Neural cell (in vitro differentiated cells): Measurements from ENCODE around the gene ARHGEF2. TPM values are rescaled to one million over a fixed set of nuclear protein-coding genes. Genes with fewer than 3 reads are reported as not detected.

ENCODE experiments used
- H2AFZ ChIP-seq: fragments of 200-600, 300-800 bp; sonication (generic), shearing (Covaris generic); 2 replicates; pipeline ENCODE4 v1.6.0; 2014; ENCODE audit warnings: low read depth, mild to moderate bottlenecking, antibody characterized with exemption, low read length, moderate library complexity
- H3F3A ChIP-seq: fragments of 200-600 bp; shearing (Covaris generic); 2 replicates; pipeline ENCODE4 v1.6.1; 2016; ENCODE audit warnings: mild to moderate bottlenecking, moderate library complexity, mixed read lengths, antibody characterized with exemption, low read length; ENCODE audit not compliant: insufficient read depth, poor library complexity, severe bottlenecking
- H3K27ac ChIP-seq: fragments of 200-600, 300-800 bp; sonication (generic), shearing (Covaris generic); 2 replicates; pipeline ENCODE4 v1.5.1; 2014; ENCODE audit warnings: mild to moderate bottlenecking, low read length, moderate library complexity
- H3K27me3 ChIP-seq: fragments of 300-800, 200-600 bp; sonication (generic), shearing (Covaris generic); 2 replicates; pipeline ENCODE4 v1.6.0; 2014; ENCODE audit warnings: mild to moderate bottlenecking, low read depth, low read length, moderate library complexity; ENCODE audit not compliant: insufficient read depth
- H3K36me3 ChIP-seq: fragments of 300-800, 200-600 bp; sonication (generic), shearing (Covaris generic); 2 replicates; pipeline ENCODE4 v1.5.1; 2014; ENCODE audit warnings: mild to moderate bottlenecking, antibody characterized with exemption, low read length, moderate library complexity; ENCODE audit not compliant: insufficient read depth
- H3K4me2 ChIP-seq: fragments of 300-800, 200-600 bp; sonication (generic), shearing (Covaris generic); 2 replicates; pipeline ENCODE4 v1.6.0; 2014; ENCODE audit warnings: mild to moderate bottlenecking, low read length
- H3K4me3 ChIP-seq: fragments of 300-800, 200-600 bp; sonication (generic), shearing (Covaris generic); 2 replicates; pipeline ENCODE4 v1.5.1; 2014; ENCODE audit warnings: mild to moderate bottlenecking, low read length, moderate library complexity
- H3K79me2 ChIP-seq: fragments of 200-600 bp; shearing (Covaris generic); replicated peaks from 2 replicates; pipeline ENCODE4 v1.6.0; 2014; ENCODE audit warnings: mild to moderate bottlenecking, low read length, moderate library complexity; ENCODE audit not compliant: insufficient read depth
- H3K9ac ChIP-seq: fragments of 300-800, 200-600 bp; sonication (generic), shearing (Covaris generic); 2 replicates; pipeline ENCODE4 v1.6.1; 2016; ENCODE audit warnings: mild to moderate bottlenecking, low read length, mixed read lengths
- H3K9me2 ChIP-seq: fragments of 200-600 bp; shearing (Covaris generic); 2 replicates; pipeline ENCODE4 v1.6.1; 2016; ENCODE audit warnings: mild to moderate bottlenecking, low read length, mixed read lengths; ENCODE audit not compliant: insufficient read depth
- H3K9me3 ChIP-seq: fragments of 200-600, 300-800 bp; sonication (generic), shearing (Covaris generic); 2 replicates; pipeline ENCODE4 v1.6.1; 2016; ENCODE audit warnings: mild to moderate bottlenecking, mixed run types, low read length, moderate library complexity, mixed read lengths
- H4K20me1 ChIP-seq: fragments of 200-600 bp; shearing (Covaris generic); 2 replicates; pipeline ENCODE4 v1.6.1; 2016; ENCODE audit warnings: mild to moderate bottlenecking, mixed run types; ENCODE audit not compliant: insufficient read depth
- EP300 ChIP-seq: fragments of 450-650 bp; conservative IDR thresholded peaks from 2 replicates; pipeline ENCODE4 v1.6.1; 2014; ENCODE audit warnings: antibody characterized with exemption, mild to moderate bottlenecking, moderate library complexity; ENCODE audit not compliant: poor library complexity, severe bottlenecking
- EZH2 ChIP-seq: fragments of 200-600, 300-800 bp; shearing (Covaris generic), sonication (generic); IDR thresholded peaks from 2 replicates; pipeline ENCODE4 v1.6.1; 2014; ENCODE audit warnings: antibody characterized with exemption, low read length, borderline replicate concordance, mild to moderate bottlenecking; ENCODE audit not compliant: insufficient read depth, poor library complexity, severe bottlenecking
- MXI1 ChIP-seq: fragments of 450-650 bp; conservative IDR thresholded peaks from 2 replicates; pipeline ENCODE4 v1.6.1; 2014; ENCODE audit warnings: antibody characterized with exemption, mild to moderate bottlenecking; ENCODE audit not compliant: poor library complexity, severe bottlenecking
- POLR2AphosphoS5 ChIP-seq: IDR thresholded peaks from 2 replicates; pipeline ENCODE4 v1.6.1; 2012
- RAD21 ChIP-seq: fragments of 450-650 bp; conservative IDR thresholded peaks from 2 replicates; pipeline ENCODE4 v1.6.1; 2014; ENCODE audit warnings: antibody characterized with exemption, mild to moderate bottlenecking, moderate library complexity
- REST ChIP-seq: IDR thresholded peaks from 2 replicates; pipeline ENCODE4 v1.6.1; 2012; ENCODE audit warnings: borderline replicate concordance
- SMC3 ChIP-seq: fragments of 450-650 bp; conservative IDR thresholded peaks from 2 replicates; pipeline ENCODE4 v1.6.1; 2014; ENCODE audit warnings: antibody characterized with exemption, mild to moderate bottlenecking, moderate library complexity; ENCODE audit not compliant: poor library complexity
- TAF1 ChIP-seq: IDR thresholded peaks from 2 replicates; pipeline ENCODE4 v1.6.1; 2012; ENCODE audit warnings: low read depth
- polyA plus RNA-seq: library from polyadenylated mRNA; depleted of rRNA; stranded (reverse); fragments of >200 nt; gene quantifications from 2 replicates; pipeline ENCODE4 v1.2.3, GENCODE V29; 2014
- small RNA-seq, 3 experiments: library from RNA; depleted of rRNA; stranded (forward); fragments of <200 nt; gene quantifications; one replicate each; pipeline ENCODE3, GENCODE V24; 2012
- TF ChIP-seq, protein P1 (sequence below): fragments of 450-650 bp; IDR thresholded peaks from 2 replicates; pipeline ENCODE4 v1.5.1; 2014; ENCODE audit warnings: antibody characterized with exemption, mild to moderate bottlenecking, moderate library complexity; ENCODE audit not compliant: poor library complexity, severe bottlenecking

Gene ARHGEF2
- polyA plus RNA-seq, 1 donor from 2014 or later = 45.1 TPM

DNA sequence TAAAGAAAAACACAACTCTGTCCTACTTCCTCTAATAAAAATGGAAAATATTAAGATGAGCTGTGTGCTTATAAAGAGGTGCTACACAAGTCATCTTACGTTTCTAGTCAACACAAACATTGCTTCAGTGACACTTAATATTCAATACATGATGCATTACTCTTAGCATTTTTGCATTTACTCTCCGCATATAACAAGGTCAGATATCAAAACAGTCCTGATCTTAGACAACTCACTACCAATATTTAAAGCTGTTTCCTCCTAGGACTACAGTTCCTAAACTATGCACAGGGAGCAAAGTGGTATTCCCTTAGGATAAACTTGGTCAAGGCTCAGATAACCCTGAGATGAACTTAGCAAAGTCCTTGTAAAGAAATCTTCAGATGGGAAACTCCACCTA lies 79.5 kb downstream of the ARHGEF2 start:
- Histone ChIP-seq H3K9me2 (no peaks in the 10 kb centered on the region), H3K27me3 (no peaks in the 10 kb centered on the region), H3K4me3 (no peak overlapping the region), H2AFZ (no peak overlapping the region), H3K4me2 (no peak overlapping the region), H3F3A (no peaks in the 10 kb centered on the region), H3K79me2 (no peaks in the 10 kb centered on the region), H3K36me3 (peaks cover 9% of the 10 kb centered on the region), H3K9me3 (no peaks in the 10 kb centered on the region), H3K9ac (no peak overlapping the region), H3K27ac (no peak overlapping the region), H4K20me1 (no peaks in the 10 kb centered on the region)
- TF ChIP-seq EZH2 (no peak), RAD21 (no peak), EP300 (no peak), POLR2AphosphoS5 (no peak)
- TF ChIP-seq, protein P1, sequence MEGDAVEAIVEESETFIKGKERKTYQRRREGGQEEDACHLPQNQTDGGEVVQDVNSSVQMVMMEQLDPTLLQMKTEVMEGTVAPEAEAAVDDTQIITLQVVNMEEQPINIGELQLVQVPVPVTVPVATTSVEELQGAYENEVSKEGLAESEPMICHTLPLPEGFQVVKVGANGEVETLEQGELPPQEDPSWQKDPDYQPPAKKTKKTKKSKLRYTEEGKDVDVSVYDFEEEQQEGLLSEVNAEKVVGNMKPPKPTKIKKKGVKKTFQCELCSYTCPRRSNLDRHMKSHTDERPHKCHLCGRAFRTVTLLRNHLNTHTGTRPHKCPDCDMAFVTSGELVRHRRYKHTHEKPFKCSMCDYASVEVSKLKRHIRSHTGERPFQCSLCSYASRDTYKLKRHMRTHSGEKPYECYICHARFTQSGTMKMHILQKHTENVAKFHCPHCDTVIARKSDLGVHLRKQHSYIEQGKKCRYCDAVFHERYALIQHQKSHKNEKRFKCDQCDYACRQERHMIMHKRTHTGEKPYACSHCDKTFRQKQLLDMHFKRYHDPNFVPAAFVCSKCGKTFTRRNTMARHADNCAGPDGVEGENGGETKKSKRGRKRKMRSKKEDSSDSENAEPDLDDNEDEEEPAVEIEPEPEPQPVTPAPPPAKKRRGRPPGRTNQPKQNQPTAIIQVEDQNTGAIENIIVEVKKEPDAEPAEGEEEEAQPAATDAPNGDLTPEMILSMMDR = no peak

DNA sequence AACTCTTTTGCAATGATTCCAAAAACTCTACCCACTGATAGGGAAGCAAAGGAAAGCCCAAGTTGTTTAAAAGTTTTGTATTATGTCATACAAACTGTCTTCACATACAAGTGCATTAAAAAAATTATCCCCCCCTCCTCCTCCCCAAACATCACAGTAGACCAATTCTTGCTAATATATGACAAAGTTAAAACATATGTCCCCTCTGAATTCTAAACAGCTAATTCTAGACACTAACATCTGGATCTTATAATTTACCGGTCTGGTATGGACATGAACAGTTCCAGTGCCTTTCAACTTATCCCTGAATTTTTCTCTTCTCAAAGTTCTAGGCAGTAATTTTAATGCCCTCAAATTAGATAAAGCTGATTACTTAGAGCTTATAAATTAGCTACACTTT lies 80.6 kb downstream of the ARHGEF2 start:
- Histone ChIP-seq H3K27me3 (no peaks in the 10 kb centered on the region), H3K9me3 (no peaks in the 10 kb centered on the region), H3K9ac (no peak overlapping the region), H3K9me2 (no peaks in the 10 kb centered on the region), H3K27ac (no peak overlapping the region), H4K20me1 (no peaks in the 10 kb centered on the region), H3K79me2 (no peaks in the 10 kb centered on the region), H3K4me3 (no peak overlapping the region), H3F3A (no peaks in the 10 kb centered on the region), H2AFZ (no peak overlapping the region), H3K4me2 (no peak overlapping the region), H3K36me3 (peaks cover 9% of the 10 kb centered on the region)
- TF ChIP-seq SMC3 (no peak), RAD21 (no peak), EP300 (no peak), POLR2AphosphoS5 (no peak), MXI1 (no peak), TAF1 (no peak), REST (no peak), EZH2 (no peak)
- TF ChIP-seq, protein P1 = no peak

Small RNAs within 50 kb of the gene (small RNA-seq; reads per million reads assigned to genes)
- 0 to 2.0 (median 0.07) reads per million in 3 experiments for gene MIR6738
- gene SCARNA4 = 0 reads per million in 3 experiments
- 95.5 to 209 (median 96.0) reads per million in 3 experiments for gene SNORA80E

Other genes starting within 250 kb of the ARHGEF2 start
- gene GON4L, start 121.3 kb downstream of the ARHGEF2 start, polyA plus RNA-seq = 24.8 and 30.2 TPM in 2 replicates
- 122 and 127 TPM in 2 replicates for gene SYT11, start 119.0 kb downstream of the ARHGEF2 start, polyA plus RNA-seq
- gene RIT1, start 67.2 kb downstream of the ARHGEF2 start, polyA plus RNA-seq = 78.1 and 83.5 TPM in 2 replicates
- 84.8 and 97.1 TPM in 2 replicates for gene KHDC4, start 44.1 kb downstream of the ARHGEF2 start, polyA plus RNA-seq
- not detected in 2 replicates for gene RXFP4, start 36.9 kb downstream of the ARHGEF2 start, polyA plus RNA-seq
- 440 and 473 TPM in 2 replicates for gene SSR2, start 42.4 kb upstream of the ARHGEF2 start, polyA plus RNA-seq
- gene UBQLN4, start 75.3 kb upstream of the ARHGEF2 start, polyA plus RNA-seq = 34.9 and 39.3 TPM in 2 replicates
- 81.3 and 82.6 TPM in 2 replicates for gene LAMTOR2, start 76.2 kb upstream of the ARHGEF2 start, polyA plus RNA-seq
- gene RAB25, start 82.6 kb upstream of the ARHGEF2 start, polyA plus RNA-seq = 1.3 TPM in 1 of 2 replicates, not detected in the other
- gene MEX3A, start 103.9 kb upstream of the ARHGEF2 start, polyA plus RNA-seq = 39.8 and 44.4 TPM in 2 replicates
- 90.7 and 103 TPM in 2 replicates for gene LMNA, start 136.2 kb upstream of the ARHGEF2 start, polyA plus RNA-seq
- 17.1 and 38.4 TPM in 2 replicates for gene SEMA4A, start 175.0 kb upstream of the ARHGEF2 start, polyA plus RNA-seq
- gene SLC25A44, start 215.6 kb upstream of the ARHGEF2 start, polyA plus RNA-seq = 13.7 and 16.2 TPM in 2 replicates
- gene PMF1, start 234.5 kb upstream of the ARHGEF2 start, polyA plus RNA-seq = 97.0 and 98.7 TPM in 2 replicates